Activated T-helper 17 cell treated with anti-CD3 and anti-CD28 coated beads, Interleukin-2, amount 50 U/mL, for 72 hours (primary cell): Measurements from ENCODE around the gene CNOT1. TPM values are rescaled to one million over a fixed set of nuclear protein-coding genes. Genes with fewer than 3 reads are reported as not detected.

Source experiments
- ATAC-seq: fragments of 150-1000 bp; cut with Tn5 transposase; replicated peaks from 2 replicates; pipeline ENCODE4 v1.10.0; 2021; ENCODE audit warnings: mild to moderate bottlenecking, moderate library complexity
- H3K27ac Mint-ChIP-seq: one replicate; pipeline ENCODE4 v1.8.0; 2022; ENCODE audit warnings: mixed read lengths
- H3K27me3 Mint-ChIP-seq: one replicate; pipeline ENCODE4 v1.8.0; 2022; ENCODE audit warnings: mixed read lengths
- H3K36me3 Mint-ChIP-seq: one replicate; pipeline ENCODE4 v1.8.0; 2022; ENCODE audit warnings: low read depth, mild to moderate bottlenecking, mixed read lengths
- H3K4me1 Mint-ChIP-seq: one replicate; pipeline ENCODE4 v1.8.0; 2022; ENCODE audit warnings: mixed read lengths
- H3K4me3 Mint-ChIP-seq: one replicate; pipeline ENCODE4 v1.8.0; 2022; ENCODE audit warnings: mild to moderate bottlenecking, mixed read lengths
- H3K9me3 Mint-ChIP-seq: one replicate; pipeline ENCODE4 v1.8.0; 2022; ENCODE audit warnings: mixed read lengths
- total RNA-seq, 2 donors: library from RNA; stranded (reverse); gene quantifications; one replicate each; pipeline ENCODE4 v1.2.3, GENCODE V29; 2022

The CNOT1 gene
- total RNA-seq, 2 donors from 2014 or later = 258 to 299 TPM

DNA sequence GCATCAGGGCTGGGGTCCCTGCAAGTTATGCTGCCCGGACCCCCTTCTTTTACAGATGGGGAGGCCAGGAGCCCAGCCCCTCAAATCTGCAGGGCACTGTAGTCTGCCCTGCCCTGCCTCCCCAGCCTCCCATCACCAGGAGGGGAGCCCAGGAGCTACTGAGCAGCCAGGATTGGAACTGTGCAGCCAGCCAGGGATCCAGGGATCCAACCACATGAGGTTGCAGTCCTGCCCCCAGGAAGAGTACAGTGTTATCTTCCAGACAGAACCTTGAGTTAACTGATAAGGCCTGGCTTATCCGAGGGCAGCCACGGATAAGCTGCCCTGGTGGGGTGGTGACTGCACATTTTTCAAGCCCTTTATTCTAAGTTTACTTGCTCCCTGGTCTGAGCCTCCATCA is 141.1 kb downstream of the CNOT1 start:
- ATAC-seq = no peak
- no peaks in the 10 kb centered on the region for H3K36me3 Mint-ChIP-seq

GRCh38 chr16:58487566-58488351 is 141.9 kb downstream of the CNOT1 start:
- H3K27me3 Mint-ChIP-seq = peaks cover 5% of the 10 kb centered on the region
- no peaks in the 10 kb centered on the region for H3K9me3 Mint-ChIP-seq
- no peaks in the 10 kb centered on the region for H3K36me3 Mint-ChIP-seq
- ATAC-seq = peak; percentile 82
- no peaks in the 10 kb centered on the region for H3K4me1 Mint-ChIP-seq
- no peak overlapping the region for H3K27ac Mint-ChIP-seq
- H3K4me3 Mint-ChIP-seq = no peak overlapping the region

More for the DNA sequence above, 141.1 kb downstream of the CNOT1 start:
- no peak overlapping the region for H3K27ac Mint-ChIP-seq
- H3K4me1 Mint-ChIP-seq = no peaks in the 10 kb centered on the region
- H3K27me3 Mint-ChIP-seq = peaks cover 8% of the 10 kb centered on the region
- H3K4me3 Mint-ChIP-seq = no peak overlapping the region
- H3K9me3 Mint-ChIP-seq = no peaks in the 10 kb centered on the region

GRCh38 chr16:58485184-58485887 is 144.3 kb downstream of the CNOT1 start:
- H3K9me3 Mint-ChIP-seq = no peaks in the 10 kb centered on the region
- H3K36me3 Mint-ChIP-seq = no peaks in the 10 kb centered on the region
- no peak for ATAC-seq
- H3K27me3 Mint-ChIP-seq = peaks cover 11% of the 10 kb centered on the region
- no peaks in the 10 kb centered on the region for H3K4me1 Mint-ChIP-seq
- H3K4me3 Mint-ChIP-seq = no peak overlapping the region
- H3K27ac Mint-ChIP-seq = no peak overlapping the region

- no peak overlapping the region for H3K27ac Mint-ChIP-seq
- H3K27me3 Mint-ChIP-seq = peaks cover 9% of the 10 kb centered on the region
- H3K36me3 Mint-ChIP-seq = no peaks in the 10 kb centered on the region
- no peak overlapping the region for H3K4me3 Mint-ChIP-seq
- no peaks in the 10 kb centered on the region for H3K9me3 Mint-ChIP-seq
- no peaks in the 10 kb centered on the region for H3K4me1 Mint-ChIP-seq
- ATAC-seq = no peak
Measured at GRCh38 chr16:58481931-58482330, 147.7 kb downstream of the CNOT1 start.

DNA sequence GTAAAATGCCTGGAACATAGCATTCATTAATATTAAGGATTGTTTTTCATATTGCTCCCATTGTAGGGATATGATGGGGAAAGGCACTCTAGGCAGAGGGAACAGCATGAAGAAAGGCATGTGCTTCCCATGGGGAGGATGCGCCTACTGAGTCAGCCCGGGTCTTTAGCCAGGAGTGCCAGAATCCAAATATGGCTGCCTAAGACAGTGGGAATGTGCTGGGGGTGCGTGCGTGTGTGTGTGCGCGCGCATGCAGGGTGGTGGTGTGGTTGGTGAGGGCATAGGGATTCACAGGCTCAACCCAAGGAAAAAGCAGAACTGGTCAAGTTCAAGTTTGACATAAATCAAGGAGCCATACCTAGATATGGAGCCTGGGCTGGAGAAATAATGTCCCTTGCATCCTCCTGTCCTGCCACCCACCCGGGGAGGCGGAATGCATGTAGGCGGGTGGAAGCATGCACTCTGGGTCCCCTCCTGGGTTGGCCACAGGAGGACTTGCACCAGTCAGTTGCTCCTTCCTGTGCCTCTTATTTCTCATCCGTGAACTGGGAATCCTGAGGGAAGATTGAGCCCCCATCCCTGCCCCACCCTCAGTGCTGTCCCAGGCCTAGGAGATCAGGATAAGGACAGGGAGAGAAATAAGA is 148.3 kb downstream of the CNOT1 start:
- Mint-ChIP-seq H3K4me3 (no peak overlapping the region), H3K9me3 (no peaks in the 10 kb centered on the region), H3K27me3 (peaks cover 7% of the 10 kb centered on the region), H3K4me1 (no peaks in the 10 kb centered on the region), H3K27ac (no peak overlapping the region), H3K36me3 (no peaks in the 10 kb centered on the region)
- ATAC-seq = no peak

DNA sequence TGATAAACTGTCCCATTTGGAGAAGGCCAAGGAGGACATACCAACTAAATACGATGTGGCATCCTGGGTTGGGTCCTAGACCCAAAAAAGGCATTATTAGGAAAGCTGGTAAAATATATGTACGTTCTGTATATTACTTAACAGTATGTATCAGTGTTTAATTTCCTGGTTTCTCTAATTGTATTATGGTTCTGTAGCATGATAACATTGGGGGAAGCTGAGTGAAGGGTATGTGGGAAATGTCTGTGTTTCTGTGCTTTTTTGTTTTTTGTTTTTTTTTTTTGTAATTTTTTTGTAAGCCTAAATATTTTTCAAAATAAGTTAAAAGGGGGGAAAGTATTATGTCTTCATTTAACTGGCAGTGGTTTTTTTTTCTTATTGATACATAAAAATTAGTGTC is 151.2 kb downstream of the CNOT1 start:
- Mint-ChIP-seq H3K4me1 (no peaks in the 10 kb centered on the region), H3K4me3 (no peak overlapping the region), H3K36me3 (no peaks in the 10 kb centered on the region), H3K9me3 (no peaks in the 10 kb centered on the region), H3K27me3 (peaks cover 14% of the 10 kb centered on the region), H3K27ac (no peak overlapping the region)
- ATAC-seq = no peak

DNA sequence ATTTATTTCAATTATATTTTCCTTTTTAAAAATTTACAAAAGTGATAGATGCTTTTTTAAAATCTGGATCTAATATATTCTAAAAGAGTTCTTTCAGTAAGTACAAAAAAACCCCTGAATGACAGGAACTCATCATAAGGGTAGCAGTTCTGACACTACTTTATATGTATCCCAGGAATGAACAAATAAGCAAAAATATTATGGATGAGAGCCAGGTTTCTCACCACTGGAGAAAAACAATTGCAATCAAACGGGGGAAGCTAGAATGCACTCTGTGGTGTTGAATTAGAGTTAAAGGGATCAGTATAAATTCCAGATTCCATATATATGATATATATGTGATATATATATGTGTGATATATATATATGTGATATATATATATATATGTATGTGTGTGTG is 152.8 kb downstream of the CNOT1 start:
- Mint-ChIP-seq H3K27me3 (peaks cover 14% of the 10 kb centered on the region), H3K36me3 (no peaks in the 10 kb centered on the region), H3K27ac (no peak overlapping the region), H3K4me3 (no peak overlapping the region), H3K9me3 (no peaks in the 10 kb centered on the region), H3K4me1 (no peaks in the 10 kb centered on the region)
- no peak for ATAC-seq

DNA sequence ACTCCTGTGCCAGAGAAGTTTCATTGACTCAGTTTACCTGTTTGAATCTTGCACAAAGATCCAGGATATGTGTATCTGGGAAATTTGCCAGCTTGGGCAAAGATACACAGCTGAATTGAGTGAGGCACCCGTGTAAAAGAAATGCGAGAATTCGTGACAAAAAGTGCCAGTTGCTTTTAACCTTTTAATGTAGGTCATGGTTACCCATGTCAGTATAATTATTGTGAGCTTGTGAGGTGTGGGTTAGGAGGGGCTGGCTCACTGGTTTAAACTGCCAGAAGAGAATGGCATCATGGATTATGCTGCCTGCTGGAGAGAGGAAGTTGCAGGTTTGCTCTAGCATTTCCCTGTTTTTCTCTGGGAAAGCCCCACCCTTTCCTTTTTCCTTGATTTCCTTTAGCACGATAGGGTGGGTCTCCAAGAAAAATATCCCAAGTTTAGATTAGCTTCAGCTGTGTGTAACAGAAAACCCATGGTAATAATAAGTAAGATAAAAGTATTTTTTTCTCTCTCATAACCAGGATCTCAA is 154.5 kb downstream of the CNOT1 start:
- no peak overlapping the region for H3K4me3 Mint-ChIP-seq
- ATAC-seq = no peak
- no peak overlapping the region for H3K27ac Mint-ChIP-seq
- no peaks in the 10 kb centered on the region for H3K9me3 Mint-ChIP-seq
- no peaks in the 10 kb centered on the region for H3K4me1 Mint-ChIP-seq
- H3K27me3 Mint-ChIP-seq = peaks cover 16% of the 10 kb centered on the region
- H3K36me3 Mint-ChIP-seq = no peaks in the 10 kb centered on the region

- H3K4me1 Mint-ChIP-seq = no peaks in the 10 kb centered on the region
- ATAC-seq = no peak
- H3K27me3 Mint-ChIP-seq = peaks cover 20% of the 10 kb centered on the region
- no peak overlapping the region for H3K4me3 Mint-ChIP-seq
- no peak overlapping the region for H3K27ac Mint-ChIP-seq
- H3K36me3 Mint-ChIP-seq = no peaks in the 10 kb centered on the region
- no peaks in the 10 kb centered on the region for H3K9me3 Mint-ChIP-seq
Measured at GRCh38 chr16:58474296-58474695, 155.3 kb downstream of the CNOT1 start.

DNA sequence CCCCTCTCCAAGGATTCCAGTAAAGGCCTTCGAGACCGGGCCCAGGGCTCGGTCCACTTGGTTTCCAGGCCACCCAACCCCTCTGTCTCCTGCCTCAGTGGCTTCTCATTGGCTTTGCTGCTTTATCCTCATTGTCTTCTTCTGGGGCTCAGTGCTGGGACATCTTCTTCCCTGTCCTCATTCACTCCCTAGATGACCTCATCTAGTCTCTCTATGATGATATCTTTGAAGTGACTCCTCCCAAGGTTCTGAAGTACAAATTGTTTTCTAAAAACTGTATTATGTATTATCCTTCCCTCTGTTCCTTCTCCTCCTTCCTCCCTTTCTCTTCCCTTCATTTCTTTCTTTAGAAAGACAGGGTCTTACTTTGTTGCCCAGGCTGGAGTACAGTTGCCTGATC is 156.8 kb downstream of the CNOT1 start:
- no peak overlapping the region for H3K27ac Mint-ChIP-seq
- ATAC-seq = no peak
- no peaks in the 10 kb centered on the region for H3K4me1 Mint-ChIP-seq
- no peaks in the 10 kb centered on the region for H3K9me3 Mint-ChIP-seq
- peaks cover 29% of the 10 kb centered on the region for H3K27me3 Mint-ChIP-seq
- H3K36me3 Mint-ChIP-seq = no peaks in the 10 kb centered on the region
- no peak overlapping the region for H3K4me3 Mint-ChIP-seq

- Mint-ChIP-seq H3K9me3 (no peaks in the 10 kb centered on the region), H3K36me3 (no peaks in the 10 kb centered on the region), H3K4me1 (no peaks in the 10 kb centered on the region), H3K27ac (no peak overlapping the region), H3K27me3 (peaks cover 32% of the 10 kb centered on the region), H3K4me3 (no peak overlapping the region)
- ATAC-seq = no peak
Measured at GRCh38 chr16:58472266-58472665, 157.4 kb downstream of the CNOT1 start.

- Mint-ChIP-seq H3K36me3 (no peaks in the 10 kb centered on the region), H3K27me3 (peaks cover 39% of the 10 kb centered on the region), H3K4me3 (no peak overlapping the region), H3K4me1 (no peaks in the 10 kb centered on the region), H3K27ac (no peak overlapping the region), H3K9me3 (no peaks in the 10 kb centered on the region)
- ATAC-seq = no peak
Measured at GRCh38 chr16:58471209-58471975, 158.2 kb downstream of the CNOT1 start.
